ENCODE measurements around the gene TAGAP.

Gene TAGAP

GRCh38 chr6:158988477-158988876 lies 56.3 kb downstream of the TAGAP start:
- no peak overlapping the region for H3K9ac ChIP-seq (ENCODE audit: low read length)
- H2AFZ ChIP-seq (ENCODE audit: low read depth, low read length), result no peak overlapping the region
- H3K9me3 ChIP-seq (ENCODE audit: control insufficient read depth, low read length), result no peaks in the 10 kb centered on the region
- peaks cover 8 to 14% of the 10 kb centered on the region in 2 experiments for H3K36me3 ChIP-seq (ENCODE audit: control insufficient read depth in 1 of 2, insufficient read depth in 2 of 2, low read depth in 1 of 2, low read length in 2 of 2)
- H3K27ac ChIP-seq (ENCODE audit: low read length, poor library complexity, severe bottlenecking), result no peak overlapping the region
- H3K79me1 ChIP-seq (replicated peaks; ENCODE audit: low read length, poor library complexity, severe bottlenecking), result peaks cover 2% of the 10 kb centered on the region
- H4K91ac ChIP-seq (ENCODE audit: low read length), result no peak overlapping the region
- no peak for DNase-seq
- H4K8ac ChIP-seq (ENCODE audit: low read length), result no peak overlapping the region
- no peaks in the 10 kb centered on the region for H3K4me1 ChIP-seq (ENCODE audit: control insufficient read depth, insufficient read depth, low read depth, low read length)
- H3K4me3 ChIP-seq (ENCODE audit: insufficient read depth in 1 of 2, low read depth in 1 of 2, low read length in 2 of 2), result no peak overlapping the region
- no peak overlapping the region for H2BK12ac ChIP-seq (ENCODE audit: low read length in 2 of 2)
- H2BK5ac ChIP-seq (ENCODE audit: low read depth, low read length, poor library complexity, severe bottlenecking), result no peak overlapping the region
- H2AK5ac ChIP-seq (ENCODE audit: low read length, severe bottlenecking), result no peak overlapping the region
- H3K27me3 ChIP-seq (ENCODE audit: control insufficient read depth in 1 of 2, insufficient read depth in 1 of 2, low read length in 2 of 2), result no peaks in the 10 kb centered on the region
- WGBS, result 100% methylated on average over 1 of the region's 1 CpG
- H2BK120ac ChIP-seq (ENCODE audit: low read depth, low read length), result no peak overlapping the region
- H3K4ac ChIP-seq (ENCODE audit: low read depth in 1 of 2, low read length in 2 of 2), result no peak overlapping the region
- no peak overlapping the region for H3K14ac ChIP-seq (ENCODE audit: low read length in 2 of 2)
- H3K4me2 ChIP-seq (ENCODE audit: low read length, poor library complexity, severe bottlenecking), result no peak overlapping the region
- no peak overlapping the region for H3K18ac ChIP-seq (ENCODE audit: low read depth in 1 of 2, low read length in 2 of 2)
- no peak overlapping the region for H2BK15ac ChIP-seq (ENCODE audit: low read depth, poor library complexity, severe bottlenecking)
- H3K23ac ChIP-seq (ENCODE audit: low read length in 2 of 2), result no peak overlapping the region

GRCh38 chr6:158987657-158988056 lies 57.1 kb downstream of the TAGAP start:
- H2AK5ac ChIP-seq (ENCODE audit: low read length, severe bottlenecking), result no peak overlapping the region
- H2BK5ac ChIP-seq (ENCODE audit: low read depth, low read length, poor library complexity, severe bottlenecking), result no peak overlapping the region
- H2BK120ac ChIP-seq (ENCODE audit: low read depth, low read length), result no peak overlapping the region
- no peak overlapping the region for H2AFZ ChIP-seq (ENCODE audit: low read depth, low read length)
- no peaks in the 10 kb centered on the region for H3K4me1 ChIP-seq (ENCODE audit: control insufficient read depth, insufficient read depth, low read depth, low read length)
- H2BK15ac ChIP-seq (ENCODE audit: low read depth, poor library complexity, severe bottlenecking), result no peak overlapping the region
- H3K18ac ChIP-seq (ENCODE audit: low read depth in 1 of 2, low read length in 2 of 2), result no peak overlapping the region
- H3K9ac ChIP-seq (ENCODE audit: low read length), result no peak overlapping the region
- no peak overlapping the region for H3K4me3 ChIP-seq (ENCODE audit: insufficient read depth in 1 of 2, low read depth in 1 of 2, low read length in 2 of 2)
- H3K4me2 ChIP-seq (ENCODE audit: low read length, poor library complexity, severe bottlenecking), result no peak overlapping the region
- H3K27me3 ChIP-seq (ENCODE audit: control insufficient read depth in 1 of 2, insufficient read depth in 1 of 2, low read length in 2 of 2), result no peaks in the 10 kb centered on the region
- no peak overlapping the region for H3K23ac ChIP-seq (ENCODE audit: low read length in 2 of 2)
- no peak overlapping the region for H4K8ac ChIP-seq (ENCODE audit: low read length)
- H3K14ac ChIP-seq (ENCODE audit: low read length in 2 of 2), result no peak overlapping the region
- peaks cover 2% of the 10 kb centered on the region for H3K79me1 ChIP-seq (replicated peaks; ENCODE audit: low read length, poor library complexity, severe bottlenecking)
- DNase-seq, result no peak
- no peak overlapping the region for H2BK12ac ChIP-seq (ENCODE audit: low read length in 2 of 2)
- H3K9me3 ChIP-seq (ENCODE audit: control insufficient read depth, low read length), result no peaks in the 10 kb centered on the region
- no CpG with 5 or more reads among the region's 1 CpG for WGBS
- no peak overlapping the region for H4K91ac ChIP-seq (ENCODE audit: low read length)
- no peak overlapping the region for H3K27ac ChIP-seq (ENCODE audit: low read length, poor library complexity, severe bottlenecking)
- H3K36me3 ChIP-seq (ENCODE audit: control insufficient read depth in 1 of 2, insufficient read depth in 2 of 2, low read depth in 1 of 2, low read length in 2 of 2), result peaks cover 8 to 12% of the 10 kb centered on the region in 2 experiments
- H3K4ac ChIP-seq (ENCODE audit: low read depth in 1 of 2, low read length in 2 of 2), result no peak overlapping the region

Data from mesenchymal stem cell (in vitro differentiated cells and primary cell).